Activated CD8-positive, alpha-beta T cell treated with anti-CD3 and anti-CD28 coated beads for 36 hours (primary cell): ENCODE results near the gene ORAI1. TPM values are rescaled to one million over a fixed set of nuclear protein-coding genes. Genes with fewer than 3 reads are reported as not detected.

Experiments used
- ATAC-seq: fragments of 200-7000 bp; cut with Tn5 transposase; one replicate; pipeline ENCODE4 v1.10.0; 2021; ENCODE audit warnings: mild to moderate bottlenecking, moderate library complexity
- CTCF ChIA-PET: fragments of 350-600 bp; sonication (Branson Sonifier 250); formaldehyde crosslinking; loops from one replicate; lab custom pipeline; 2021; ENCODE audit warnings: antibody characterized with exemption; lab: Charles Lee
- POLR2A ChIA-PET: fragments of 350-600 bp; sonication (Branson Sonifier 250); formaldehyde crosslinking; loops from one replicate; lab custom pipeline; 2021; ENCODE audit warnings: antibody characterized with exemption; lab: Charles Lee
- DNase-seq: peaks from one replicate; pipeline ENCODE4 v3.0.0-alpha.2; 2020
- H3K27ac Mint-ChIP-seq: one replicate; pipeline ENCODE4 v1.8.0; 2021; ENCODE audit warnings: mild to moderate bottlenecking, mixed read lengths
- H3K27me3 Mint-ChIP-seq: one replicate; pipeline ENCODE4 v1.8.0; 2021; ENCODE audit warnings: mixed read lengths
- H3K36me3 Mint-ChIP-seq: one replicate; pipeline ENCODE4 v1.8.0; 2021; ENCODE audit warnings: low read depth, mixed read lengths
- H3K4me1 Mint-ChIP-seq: one replicate; pipeline ENCODE4 v1.8.0; 2021; ENCODE audit warnings: low read depth, mixed read lengths
- H3K4me3 Mint-ChIP-seq: one replicate; pipeline ENCODE4 v1.8.0; 2021; ENCODE audit warnings: mild to moderate bottlenecking, moderate library complexity, mixed read lengths
- H3K9me3 Mint-ChIP-seq: one replicate; pipeline ENCODE4 v1.8.0; 2021; ENCODE audit warnings: mixed read lengths
- intact Hi-C: fragments of 100-400 bp; cut with micrococcal nuclease; formaldehyde crosslinking; loops from one replicate; pipeline ENCODE4 v1.10.0; 2022
- total RNA-seq, 2 experiments: library from RNA; stranded (reverse); gene quantifications; one replicate each; pipeline ENCODE4 v1.2.3, GENCODE V29; 2021
- TF ChIP-seq, protein P1 (sequence below): fragments of 200-600 bp; IDR thresholded peaks from one replicate; pipeline ENCODE4 v1.8.0; 2022; ENCODE audit warnings: antibody characterized with exemption, mild to moderate bottlenecking

Gene ORAI1
- total RNA-seq, 2 experiments from 2014 or later, result 37.0 to 38.1 TPM

- H3K27me3 Mint-ChIP-seq, result no peaks in the 10 kb centered on the region
- no peak overlapping the region for H3K27ac Mint-ChIP-seq
- ChIA-PET CTCF (no interaction called here), POLR2A (no interaction called here)
- no peak overlapping the region for H3K4me3 Mint-ChIP-seq
- H3K9me3 Mint-ChIP-seq, result no peaks in the 10 kb centered on the region
- no peak for ATAC-seq
- no peaks in the 10 kb centered on the region for H3K36me3 Mint-ChIP-seq
- intact Hi-C loops, result no loop called here
- H3K4me1 Mint-ChIP-seq, result no peaks in the 10 kb centered on the region
- DNase-seq, result no peak
- TF ChIP-seq, protein P1, sequence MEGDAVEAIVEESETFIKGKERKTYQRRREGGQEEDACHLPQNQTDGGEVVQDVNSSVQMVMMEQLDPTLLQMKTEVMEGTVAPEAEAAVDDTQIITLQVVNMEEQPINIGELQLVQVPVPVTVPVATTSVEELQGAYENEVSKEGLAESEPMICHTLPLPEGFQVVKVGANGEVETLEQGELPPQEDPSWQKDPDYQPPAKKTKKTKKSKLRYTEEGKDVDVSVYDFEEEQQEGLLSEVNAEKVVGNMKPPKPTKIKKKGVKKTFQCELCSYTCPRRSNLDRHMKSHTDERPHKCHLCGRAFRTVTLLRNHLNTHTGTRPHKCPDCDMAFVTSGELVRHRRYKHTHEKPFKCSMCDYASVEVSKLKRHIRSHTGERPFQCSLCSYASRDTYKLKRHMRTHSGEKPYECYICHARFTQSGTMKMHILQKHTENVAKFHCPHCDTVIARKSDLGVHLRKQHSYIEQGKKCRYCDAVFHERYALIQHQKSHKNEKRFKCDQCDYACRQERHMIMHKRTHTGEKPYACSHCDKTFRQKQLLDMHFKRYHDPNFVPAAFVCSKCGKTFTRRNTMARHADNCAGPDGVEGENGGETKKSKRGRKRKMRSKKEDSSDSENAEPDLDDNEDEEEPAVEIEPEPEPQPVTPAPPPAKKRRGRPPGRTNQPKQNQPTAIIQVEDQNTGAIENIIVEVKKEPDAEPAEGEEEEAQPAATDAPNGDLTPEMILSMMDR, result no peak
Measured at GRCh38 chr12:121608301-121608700, 18.0 kb upstream of the ORAI1 start.

- Mint-ChIP-seq H3K4me1 (no peaks in the 10 kb centered on the region), H3K27ac (no peak overlapping the region), H3K27me3 (no peaks in the 10 kb centered on the region), H3K9me3 (no peaks in the 10 kb centered on the region), H3K36me3 (no peaks in the 10 kb centered on the region), H3K4me3 (no peak overlapping the region)
- ATAC-seq (no peak), DNase-seq (no peak)
- ChIA-PET POLR2A (interaction anchor here (0.6 kb wide), 1 partner anchor 20 kb away, joined by 3 read pairs; no protein-coding TSS in a partner anchor), CTCF (interaction anchor here (1.1 to 1.2 kb wide), 3 partner anchors 58 to 72 kb away, joined by 3 to 4 read pairs (median 3); no protein-coding TSS in a partner anchor)
- intact Hi-C loops, result no loop called here
- TF ChIP-seq, protein P1, result peak; percentile 29
Measured at GRCh38 chr12:121610239-121611149, 15.8 kb upstream of the ORAI1 start.

DNA sequence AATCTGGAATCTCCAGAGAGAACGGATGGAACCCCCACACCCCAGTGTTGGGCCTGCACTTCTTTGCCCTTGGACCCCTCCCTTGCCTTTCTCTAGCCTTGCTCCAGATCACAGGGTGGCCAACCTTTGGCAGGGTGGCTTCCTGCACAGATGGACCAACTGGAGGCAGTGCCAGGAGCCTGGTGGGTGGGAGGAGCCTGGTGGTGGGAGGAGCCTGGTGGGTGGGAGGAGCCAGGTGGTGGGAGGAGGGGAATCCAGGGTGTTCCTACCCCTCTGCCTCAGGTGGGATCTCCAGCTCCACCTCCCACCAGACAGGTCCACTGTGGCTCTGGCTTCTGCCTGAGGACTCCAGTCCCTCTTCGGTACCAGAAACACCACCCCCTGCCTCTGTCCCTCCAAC lies 15.0 kb upstream of the ORAI1 start:
- H3K4me3 Mint-ChIP-seq, result no peak overlapping the region
- no peaks in the 10 kb centered on the region for H3K9me3 Mint-ChIP-seq
- no peaks in the 10 kb centered on the region for H3K36me3 Mint-ChIP-seq
- H3K27ac Mint-ChIP-seq, result no peak overlapping the region
- DNase-seq (peak; percentile 48), ATAC-seq (peak; percentile 78)
- H3K4me1 Mint-ChIP-seq, result no peaks in the 10 kb centered on the region
- POLR2A ChIA-PET, result interaction anchor here (0.6 kb wide), 1 partner anchor 21 kb away, joined by 3 read pairs; no protein-coding TSS in a partner anchor
- intact Hi-C loops, result no loop called here
- TF ChIP-seq, protein P1, result no peak
- H3K27me3 Mint-ChIP-seq, result no peaks in the 10 kb centered on the region
- CTCF ChIA-PET, result interaction anchor here (1.2 kb wide), 2 partner anchors 59 to 71 kb away, joined by 3 to 4 read pairs; no protein-coding TSS in a partner anchor

- no peaks in the 10 kb centered on the region for H3K27me3 Mint-ChIP-seq
- H3K4me1 Mint-ChIP-seq, result no peaks in the 10 kb centered on the region
- ATAC-seq (no peak), DNase-seq (no peak)
- no peaks in the 10 kb centered on the region for H3K9me3 Mint-ChIP-seq
- H3K27ac Mint-ChIP-seq, result no peak overlapping the region
- no peaks in the 10 kb centered on the region for H3K36me3 Mint-ChIP-seq
- no peak overlapping the region for H3K4me3 Mint-ChIP-seq
- intact Hi-C loops, result no loop called here
- CTCF ChIA-PET, result interaction anchor here (1.8 kb wide), 1 partner anchor 12 kb away, joined by 3 read pairs; no protein-coding TSS in a partner anchor
- TF ChIP-seq, protein P1, result no peak
- POLR2A ChIA-PET, result interaction anchor here (1.6 kb wide), 1 partner anchor 14 kb away, joined by 5 read pairs; no protein-coding TSS in a partner anchor
Measured at GRCh38 chr12:121613462-121613861, 12.9 kb upstream of the ORAI1 start.
